Effector memory CD8-positive, alpha-beta T cell (primary cell): Measurements from ENCODE around the gene NOXA1.

Source experiments
- ATAC-seq: fragments of 150-1000 bp; cut with Tn5 transposase; replicated peaks from 2 replicates; pipeline ENCODE4 v1.10.0; 2021; ENCODE audit warnings: mild to moderate bottlenecking, moderate library complexity
- DNase-seq, 3 experiments: peaks; one replicate each; pipeline ENCODE4 v3.0.0; 2021
- H3K27ac Mint-ChIP-seq, 2 donors: one replicate each; pipeline ENCODE4 v1.8.0; 2022; ENCODE audit warnings: mild to moderate bottlenecking in 2 of 2, mixed read lengths in 2 of 2, moderate library complexity in 2 of 2
- H3K27me3 Mint-ChIP-seq, 2 donors: one replicate each; pipeline ENCODE4 v1.8.0; 2022; ENCODE audit warnings: mixed read lengths in 2 of 2
- H3K36me3 Mint-ChIP-seq: one replicate; pipeline ENCODE4 v1.8.0; 2022; ENCODE audit warnings: mild to moderate bottlenecking, moderate library complexity, mixed read lengths; ENCODE audit not compliant: insufficient read depth
- H3K4me1 Mint-ChIP-seq, 2 donors: one replicate each; pipeline ENCODE4 v1.8.0; 2022; ENCODE audit warnings: low read depth in 2 of 2, mixed read lengths in 2 of 2
- H3K4me3 Mint-ChIP-seq, 2 donors: one replicate each; pipeline ENCODE4 v1.8.0; 2022; ENCODE audit warnings: mild to moderate bottlenecking in 2 of 2, mixed read lengths in 2 of 2, moderate library complexity in 2 of 2
- H3K9me3 Mint-ChIP-seq, 2 donors: one replicate each; pipeline ENCODE4 v1.8.0; 2022; ENCODE audit warnings: mixed read lengths in 2 of 2

NOXA1 gene

GRCh38 chr9:137457406-137458193, 34.4 kb downstream of the NOXA1 start:
- DNase-seq (no peak), ATAC-seq (no peak)
- H3K27me3 Mint-ChIP-seq = no peaks in the 10 kb centered on the region
- peaks cover 18 to 20% of the 10 kb centered on the region in 2 donors for H3K4me1 Mint-ChIP-seq
- peak overlapping the region; percentile 46 to 67 for H3K4me3 Mint-ChIP-seq
- H3K36me3 Mint-ChIP-seq = peaks cover 8% of the 10 kb centered on the region
- no peak overlapping the region for H3K27ac Mint-ChIP-seq
- no peaks in the 10 kb centered on the region for H3K9me3 Mint-ChIP-seq

GRCh38 chr9:137458194-137459151, 35.3 kb downstream of the NOXA1 start:
- peak overlapping the region; percentile 46 to 67 for H3K4me3 Mint-ChIP-seq
- H3K27ac Mint-ChIP-seq = no peak overlapping the region
- peaks cover 21 to 23% of the 10 kb centered on the region in 2 donors for H3K4me1 Mint-ChIP-seq
- H3K9me3 Mint-ChIP-seq = no peaks in the 10 kb centered on the region
- ATAC-seq (peak; percentile 10), DNase-seq (no peak)
- H3K36me3 Mint-ChIP-seq = peaks cover 9% of the 10 kb centered on the region
- H3K27me3 Mint-ChIP-seq = no peaks in the 10 kb centered on the region

GRCh38 chr9:137459152-137459600, 36.0 kb downstream of the NOXA1 start, which contains the start of gene NSMF:
TSS of gene NSMF (minus strand) at chr9:137459334. CDS start at chr9:137459102, 232 bp downstream.
- peak; percentile 92 to 95 (median 93) for DNase-seq
- peak; percentile 62 for ATAC-seq
- H3K9me3 Mint-ChIP-seq = no peaks in the 10 kb centered on the region
- peak within 1 kb of the TSS; percentile 10 to 62 for H3K27ac Mint-ChIP-seq
- H3K4me1 Mint-ChIP-seq = peaks cover 21 to 23% of the 10 kb centered on the region in 2 donors
- peaks cover 6% of the 10 kb centered on the region for H3K36me3 Mint-ChIP-seq
- no peaks in the 10 kb centered on the region for H3K27me3 Mint-ChIP-seq
- H3K4me3 Mint-ChIP-seq = peak within 1 kb of the TSS; percentile 58 to 67

DNA sequence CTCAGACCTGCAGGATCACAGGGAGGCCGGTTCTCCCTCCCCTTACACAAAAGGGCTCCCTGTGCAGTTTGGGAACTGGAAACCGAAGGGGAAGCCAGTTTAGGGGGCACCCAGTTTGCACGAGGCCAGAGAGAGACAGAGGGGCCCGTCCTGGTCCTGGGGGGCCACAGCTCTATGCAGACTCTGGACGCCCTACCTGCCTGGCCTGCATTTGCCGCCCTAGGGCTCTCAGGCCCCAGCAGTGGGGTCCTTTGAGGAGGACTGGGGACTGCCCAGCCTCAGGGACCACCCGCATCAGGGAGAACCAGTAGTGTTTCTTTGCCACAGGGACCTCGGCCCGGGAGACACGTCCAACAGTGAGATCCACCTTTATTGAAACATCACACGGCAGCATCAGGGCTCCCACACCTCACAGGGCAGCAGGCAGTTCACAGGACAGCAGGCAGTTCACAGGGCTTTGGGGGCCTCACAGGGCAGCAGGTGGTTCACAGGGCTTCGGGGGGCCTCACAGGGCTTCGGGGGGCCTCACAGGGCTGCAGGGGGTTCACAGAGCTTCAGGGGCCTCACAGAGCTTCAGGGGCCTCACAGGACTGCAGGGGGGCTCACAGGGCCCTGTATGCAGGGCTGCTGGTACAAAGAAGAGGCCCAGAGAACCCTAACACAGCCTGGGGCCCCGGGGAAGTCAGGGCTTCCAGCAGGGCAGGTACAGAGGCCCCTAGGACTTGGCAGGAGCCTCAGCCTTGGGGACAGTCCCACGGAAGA, 36.6 kb downstream of the NOXA1 start:
- Mint-ChIP-seq H3K9me3 (no peaks in the 10 kb centered on the region), H3K4me1 (peaks cover 21 to 23% of the 10 kb centered on the region in 2 donors), H3K36me3 (peaks cover 6% of the 10 kb centered on the region), H3K4me3 (peak overlapping the region; percentile 58 to 67), H3K27me3 (no peaks in the 10 kb centered on the region), H3K27ac (peak overlapping the region; percentile 10 to 62)
- ATAC-seq (no peak), DNase-seq (no peak)

DNA sequence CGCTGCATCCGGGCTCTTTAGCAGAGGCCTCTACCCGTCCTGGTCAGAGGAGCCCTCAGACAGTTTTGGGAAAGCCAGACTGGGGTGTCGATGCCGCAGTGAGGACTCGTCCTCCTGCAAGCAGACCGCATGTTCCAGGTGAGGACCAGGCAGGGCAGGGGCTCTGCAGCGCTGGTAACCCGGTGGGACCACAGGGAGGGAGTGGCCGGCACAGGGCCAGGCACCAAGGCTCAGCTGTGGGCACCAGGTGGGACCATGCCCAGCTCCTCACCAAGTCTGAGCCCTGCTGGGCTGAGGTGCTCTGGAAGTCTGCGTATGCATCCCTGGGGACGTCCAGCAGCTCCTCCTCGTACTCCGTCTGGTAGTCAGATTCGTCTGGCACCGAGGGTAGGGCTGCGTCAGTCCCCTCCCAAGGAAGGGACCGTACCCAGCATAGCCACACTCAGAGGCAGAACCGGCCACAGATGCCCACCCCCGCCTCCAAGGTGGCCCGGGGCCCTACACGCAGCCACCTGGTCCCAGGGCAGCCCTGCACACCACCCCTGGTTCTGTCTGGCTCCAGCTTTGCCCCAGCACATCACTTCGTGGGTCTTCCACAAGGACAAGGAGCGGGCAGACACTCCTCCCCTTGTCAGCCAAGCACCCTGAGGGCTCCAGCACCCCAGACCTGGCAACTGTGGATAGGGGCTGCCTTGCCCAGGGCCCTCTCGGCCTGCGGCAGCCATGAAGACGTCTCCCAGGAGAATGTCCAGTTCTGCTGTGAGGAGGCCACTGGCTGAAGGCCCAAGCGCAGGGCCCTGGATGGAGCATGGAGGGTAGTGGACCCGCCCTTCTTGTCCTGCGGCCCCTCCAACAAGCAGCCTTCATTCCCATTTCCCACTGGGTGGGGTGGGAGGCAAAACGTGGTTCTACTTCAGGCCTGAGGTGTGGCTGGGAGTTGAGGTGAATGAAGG, 37.4 kb downstream of the NOXA1 start:
- Mint-ChIP-seq H3K4me1 (peaks cover 20 to 23% of the 10 kb centered on the region in 2 donors), H3K4me3 (peak overlapping the region; percentile 68 to 75), H3K36me3 (peaks cover 6% of the 10 kb centered on the region), H3K9me3 (no peaks in the 10 kb centered on the region), H3K27ac (peak overlapping the region; percentile 10 to 87), H3K27me3 (no peaks in the 10 kb centered on the region)
- ATAC-seq = no peak
- DNase-seq = no peak

GRCh38 chr9:137461316-137461662, 38.1 kb downstream of the NOXA1 start:
- ATAC-seq (no peak), DNase-seq (no peak)
- Mint-ChIP-seq H3K27ac (peak overlapping the region in 1 of 2 donors; percentile 87), H3K4me1 (peaks cover 18 to 23% of the 10 kb centered on the region in 2 donors), H3K36me3 (peaks cover 6% of the 10 kb centered on the region), H3K27me3 (no peaks in the 10 kb centered on the region), H3K4me3 (peak overlapping the region; percentile 68 to 75), H3K9me3 (no peaks in the 10 kb centered on the region)

GRCh38 chr9:137461663-137462395, 38.6 kb downstream of the NOXA1 start:
- H3K27me3 Mint-ChIP-seq = no peaks in the 10 kb centered on the region
- H3K9me3 Mint-ChIP-seq = no peaks in the 10 kb centered on the region
- ATAC-seq (peak; percentile 83), DNase-seq (peak; percentile 88 to 90 (median 89))
- peak overlapping the region; percentile 68 to 75 for H3K4me3 Mint-ChIP-seq
- peak overlapping the region; percentile 67 to 87 for H3K27ac Mint-ChIP-seq
- peaks cover 6% of the 10 kb centered on the region for H3K36me3 Mint-ChIP-seq
- peaks cover 18 to 23% of the 10 kb centered on the region in 2 donors for H3K4me1 Mint-ChIP-seq

DNA sequence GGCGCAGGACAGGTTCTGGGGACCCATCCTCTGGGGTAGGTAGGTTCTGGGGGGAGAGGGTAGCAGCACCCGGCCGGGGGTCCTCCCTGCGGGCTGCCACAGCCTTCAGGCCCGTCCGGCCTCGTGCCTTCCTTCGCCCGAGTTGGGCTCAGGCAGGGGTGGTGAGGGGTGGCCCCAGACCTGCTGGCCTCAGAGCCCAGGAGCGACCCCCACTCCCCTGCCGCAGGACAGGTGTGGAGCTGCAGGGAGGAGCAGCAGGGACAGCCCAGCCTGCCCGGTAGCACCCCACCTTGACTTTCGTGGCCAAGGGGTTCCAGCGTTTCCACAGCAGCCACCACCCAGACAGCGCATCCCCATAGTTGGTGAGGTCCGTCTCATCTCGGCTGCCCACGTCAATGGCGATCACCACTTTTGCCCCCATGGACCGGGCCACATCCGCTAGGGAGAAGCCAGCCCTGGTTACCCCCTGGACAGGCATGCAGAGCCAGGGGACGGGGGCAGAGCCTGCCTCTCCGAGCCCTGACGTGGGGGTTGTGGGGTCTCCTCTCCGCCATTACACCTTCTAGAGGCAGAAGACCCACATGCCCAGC, 39.3 kb downstream of the NOXA1 start:
- peak overlapping the region; percentile 68 to 75 for H3K4me3 Mint-ChIP-seq
- no peaks in the 10 kb centered on the region for H3K27me3 Mint-ChIP-seq
- peaks cover 18 to 23% of the 10 kb centered on the region in 2 donors for H3K4me1 Mint-ChIP-seq
- ATAC-seq (no peak), DNase-seq (no peak)
- peak overlapping the region; percentile 67 to 87 for H3K27ac Mint-ChIP-seq
- peaks cover 6% of the 10 kb centered on the region for H3K36me3 Mint-ChIP-seq
- H3K9me3 Mint-ChIP-seq = no peaks in the 10 kb centered on the region

DNA sequence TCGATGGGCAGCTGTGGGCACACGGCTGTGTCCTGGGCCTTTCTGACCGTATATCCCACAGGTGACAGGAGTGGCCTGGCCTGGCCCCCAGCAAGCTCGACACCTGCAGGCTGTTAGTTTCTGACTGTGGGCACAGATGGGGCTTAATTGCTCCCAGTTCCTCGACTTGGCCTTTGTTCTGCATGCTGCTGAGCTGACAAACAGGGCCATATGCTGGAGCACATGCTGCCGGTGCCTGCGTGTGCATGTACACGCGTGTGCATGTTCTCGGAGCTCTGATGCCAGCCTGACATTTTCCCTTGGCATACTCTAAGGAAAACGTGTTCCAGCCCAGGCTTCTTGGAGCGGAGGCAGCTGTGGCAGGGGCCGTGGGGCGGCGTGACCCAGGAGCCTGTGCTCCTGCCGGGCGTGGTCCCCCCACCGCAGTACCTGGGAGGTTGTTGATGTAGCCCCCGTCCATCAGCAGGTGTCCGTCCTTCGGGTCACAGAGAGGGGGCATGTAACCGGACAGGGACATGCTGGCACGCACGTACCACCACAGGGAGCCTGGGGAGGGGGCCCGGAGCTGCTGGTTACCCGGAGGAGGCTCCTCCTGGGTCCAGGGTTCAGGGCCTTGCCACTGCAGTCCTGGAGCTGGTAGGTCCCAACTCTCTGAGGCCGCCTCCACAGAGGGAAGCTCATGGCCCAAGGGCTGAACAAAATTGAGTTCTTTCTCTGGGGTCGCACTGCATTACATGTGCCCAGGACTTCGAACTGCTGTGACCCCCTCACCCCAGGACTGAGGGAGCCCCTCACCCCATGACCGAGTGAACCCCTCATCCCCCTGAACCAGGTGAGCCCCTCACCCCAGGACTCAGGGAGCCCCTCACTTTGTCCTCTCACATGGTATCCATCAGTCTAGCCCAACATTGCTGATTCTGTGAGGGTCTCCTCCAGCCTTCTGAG, 40.1 kb downstream of the NOXA1 start:
- peak overlapping the region; percentile 50 to 59 for H3K4me3 Mint-ChIP-seq
- H3K36me3 Mint-ChIP-seq = peaks cover 6% of the 10 kb centered on the region
- H3K4me1 Mint-ChIP-seq = peaks cover 18 to 23% of the 10 kb centered on the region in 2 donors
- no peaks in the 10 kb centered on the region for H3K27me3 Mint-ChIP-seq
- peak overlapping the region in 1 of 2 donors; percentile 25 for H3K27ac Mint-ChIP-seq
- DNase-seq (no peak), ATAC-seq (no peak)
- H3K9me3 Mint-ChIP-seq = no peaks in the 10 kb centered on the region

- H3K36me3 Mint-ChIP-seq = peaks cover 6% of the 10 kb centered on the region
- peaks cover 18 to 23% of the 10 kb centered on the region in 2 donors for H3K4me1 Mint-ChIP-seq
- H3K27me3 Mint-ChIP-seq = no peaks in the 10 kb centered on the region
- no peaks in the 10 kb centered on the region for H3K9me3 Mint-ChIP-seq
- no peak overlapping the region for H3K4me3 Mint-ChIP-seq
- peak overlapping the region in 1 of 2 donors; percentile 25 for H3K27ac Mint-ChIP-seq
- ATAC-seq (no peak), DNase-seq (no peak)
These were observed 40.7 kb downstream of the NOXA1 start for GRCh38 chr9:137463931-137464290.
